ENCODE measurements around the gene TYMS. TPM values are rescaled to one million over a fixed set of nuclear protein-coding genes. Genes with fewer than 3 reads are reported as not detected.
A peak's percentile ranks its signal among the peaks of the same experiment; 100 is the strongest.

The TYMS gene
- total and polyA plus RNA-seq, 10 of the 15 experiments (the other 5 are each of a cell fraction or from before 2014, with no cell fraction given): 34.8 to 524 (median 219) TPM

GRCh38 chr18:677145-677544 is 19.7 kb downstream of the TYMS start:
- H3K4me2 ChIP-seq (ENCODE audit: control insufficient read depth, insufficient read depth): no peak overlapping the region
- H2AFZ ChIP-seq (ENCODE audit: control insufficient read depth, low read depth, low read length): no peak overlapping the region
- ATAC-seq (peak; percentile 45), DNase-seq (ENCODE audit: low read depth, low spot score) (no peak), FAIRE-seq (no peak)
- WGBS (ENCODE audit: insufficient coverage, insufficient replicate concordance, low lambda C conversion rate, missing lambda C conversion rate): 46% methylated on average over 4 of the region's 4 CpGs
- H3K4me3 ChIP-seq: no peak overlapping the region
- H3K27me3 ChIP-seq (replicated peaks in 1 of 2; ENCODE audit: control insufficient read depth in 2 of 2, insufficient read depth in 2 of 2, low read length in 1 of 2): no peaks in the 10 kb centered on the region
- intact Hi-C loops (cut with micrococcal nuclease; ENCODE audit: unreplicated experiment) (loop anchor here (5.0 kb wide), 1 partner anchor 55 kb away; no protein-coding TSS in a partner anchor), in situ Hi-C loops (cut with MboI) (no loop called here)
- ChIA-PET CTCF (interaction anchor here (0.7 to 1.5 kb wide), 3 partner anchors 53 to 153 kb away, joined by 3 to 4 read pairs (median 3); no protein-coding TSS in a partner anchor), POLR2A (no interaction called here), SMC1A (ENCODE audit: uncharacterized antibody, unreplicated experiment) (interaction anchor here (0.5 to 1.5 kb wide), 4 partner anchors 52 to 153 kb away, joined by 3 to 4 read pairs (median 3); no protein-coding TSS in a partner anchor), RAD21 (ENCODE audit: unreplicated experiment) (no interaction called here)
- TF ChIP-seq BCLAF1 (IDR thresholded peaks at IDR 0.05): no peak
- TF ChIP-seq RBBP5 (conservative IDR thresholded peaks at IDR 0.05): no peak
- no peak for TF ChIP-seq IRF5 (IDR thresholded peaks at IDR 0.05; ENCODE audit: borderline replicate concordance)
- TF ChIP-seq NR2C2 (IDR thresholded peaks at IDR 0.05; ENCODE audit: borderline replicate concordance, control insufficient read depth, insufficient read length, low read depth): no peak
- TF ChIP-seq HCFC1 (IDR thresholded peaks at IDR 0.05; ENCODE audit: low read length): no peak
- TF ChIP-seq NFXL1 (IDR thresholded peaks at IDR 0.05; ENCODE audit: borderline replicate concordance): no peak
- no peak for TF ChIP-seq POU2F2 (IDR thresholded peaks at IDR 0.05; ENCODE audit: borderline replicate concordance, low read depth, low read length)
- no peak for TF ChIP-seq IRF3 (IDR thresholded peaks at IDR 0.05)
- TF ChIP-seq EGR1 (IDR thresholded peaks at IDR 0.05; ENCODE audit: borderline replicate concordance in 1 of 2, low read depth in 2 of 2, low read length in 2 of 2): no peak
- no peak overlapping the region for H3K9ac ChIP-seq (ENCODE audit: control insufficient read depth, insufficient read depth, low read length)
- no peaks in the 10 kb centered on the region for H3K4me1 ChIP-seq (ENCODE audit: control insufficient read depth, insufficient read depth, low read length)
- H3K79me2 ChIP-seq (ENCODE audit: control insufficient read depth, insufficient read depth, low read length): no peaks in the 10 kb centered on the region
- no peaks in the 10 kb centered on the region for H3K9me3 ChIP-seq (replicated peaks; ENCODE audit: control insufficient read depth, insufficient read depth, low read length)
- H3K27ac ChIP-seq (ENCODE audit: control insufficient read depth, insufficient read depth): no peak overlapping the region
- no peaks in the 10 kb centered on the region for H4K20me1 ChIP-seq (ENCODE audit: control insufficient read depth, insufficient read depth)
- peaks cover 2 to 23% of the 10 kb centered on the region in 2 experiments for H3K36me3 ChIP-seq (ENCODE audit: control insufficient read depth in 2 of 2, insufficient read depth in 2 of 2, low read length in 1 of 2)
- no TSS peak for BruUV-seq (replicated peaks)

All from GM12878 (cell line).